Stimulated activated CD8-positive, alpha-beta memory T cell treated with anti-CD3 and anti-CD28 coated beads, Interleukin-2, amount 100 ng/mL, for 48 hours (primary cell): Measurements from ENCODE around the gene KLHL36.

Experiments
- DNase-seq, 2 donors: peaks; one replicate each; pipeline ENCODE4 v3.0.0-alpha.2; 2020; ENCODE audit warnings: low read depth in 2 of 2

The KLHL36 gene

DNA sequence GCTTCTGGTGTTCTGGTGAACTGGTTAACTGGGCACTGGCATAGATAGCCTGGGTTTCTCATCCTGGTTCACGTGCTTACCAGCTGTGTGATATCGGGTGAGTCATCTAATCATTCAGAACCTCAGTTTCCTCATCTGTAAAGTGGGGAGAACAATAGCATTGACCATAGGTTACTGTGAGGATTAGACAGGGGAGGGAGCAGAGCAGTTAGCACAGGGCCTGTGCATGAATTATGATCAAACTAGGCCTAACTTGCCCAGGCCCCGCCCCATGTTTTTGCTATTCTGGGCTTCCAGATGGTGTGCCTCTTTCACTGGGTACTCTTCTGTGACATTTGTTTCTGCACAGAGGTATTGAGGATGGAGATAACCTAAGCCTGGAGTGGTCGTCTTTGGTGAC lies 4.6 kb upstream of the KLHL36 start:
- no peak for DNase-seq

DNA sequence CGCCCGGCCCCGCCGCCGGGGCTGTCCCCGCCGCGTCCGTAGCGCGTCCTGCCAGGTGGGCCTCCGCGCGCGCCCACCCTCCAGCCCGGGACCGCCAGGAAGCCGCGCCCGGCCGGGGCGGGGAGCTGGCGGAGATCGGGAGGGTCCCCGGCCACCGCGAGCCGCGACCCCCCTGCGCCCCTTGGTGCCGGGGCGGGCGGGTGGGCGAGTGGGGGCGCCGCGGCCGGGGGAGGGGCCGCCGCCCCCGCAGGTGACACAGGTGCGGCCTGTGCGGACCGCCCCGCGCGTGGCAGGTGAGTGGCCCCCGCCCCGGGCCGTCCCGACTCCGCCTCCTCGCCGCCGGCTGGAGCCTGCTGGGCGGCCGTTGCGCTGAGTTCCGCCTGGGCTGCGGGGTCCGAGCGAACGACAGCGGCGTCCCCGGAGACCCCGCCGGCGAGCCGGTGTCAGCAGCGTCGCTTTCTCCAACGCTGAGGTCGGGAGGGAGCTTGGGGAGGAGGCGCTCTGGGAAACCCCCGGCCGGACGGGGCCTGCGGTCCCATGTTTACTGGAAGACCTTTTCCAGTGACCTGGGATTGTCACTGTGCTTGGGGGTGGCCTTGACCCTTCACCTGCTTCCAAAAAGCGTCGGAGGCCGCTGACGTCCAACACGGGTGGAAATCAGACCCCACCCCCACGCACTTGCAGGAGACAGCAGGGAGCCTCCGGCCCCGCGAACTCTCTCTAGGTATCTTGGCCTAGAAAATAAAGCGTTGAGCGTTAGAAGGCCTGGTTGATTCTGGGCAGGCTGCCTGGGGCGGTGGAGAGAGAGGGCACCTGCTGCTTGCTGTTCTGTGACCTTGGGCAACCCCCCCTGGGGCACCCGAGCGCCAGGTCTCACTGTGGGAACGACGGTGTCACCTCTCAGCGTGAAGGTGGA lies 542 bp downstream of the KLHL36 start:
- DNase-seq = peak; percentile 13 to 24

DNA sequence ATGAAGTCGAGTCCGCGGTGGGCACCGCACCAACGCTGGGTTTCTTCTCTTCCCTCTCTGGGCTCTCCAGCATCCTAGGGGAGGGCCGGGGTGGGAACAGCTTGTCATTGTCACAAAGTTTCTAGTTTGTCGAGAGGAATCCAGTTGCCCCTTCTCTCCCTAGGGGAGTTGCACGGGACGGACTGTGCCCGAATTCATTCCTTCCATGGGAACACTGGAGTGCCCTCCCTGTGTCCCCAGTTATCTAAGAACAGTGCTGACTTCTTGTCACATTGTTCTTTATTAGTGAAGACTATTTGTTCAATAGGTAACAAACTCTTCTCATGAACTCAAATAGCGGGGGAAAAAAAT lies 1.2 kb downstream of the KLHL36 start:
- no peak for DNase-seq

DNA sequence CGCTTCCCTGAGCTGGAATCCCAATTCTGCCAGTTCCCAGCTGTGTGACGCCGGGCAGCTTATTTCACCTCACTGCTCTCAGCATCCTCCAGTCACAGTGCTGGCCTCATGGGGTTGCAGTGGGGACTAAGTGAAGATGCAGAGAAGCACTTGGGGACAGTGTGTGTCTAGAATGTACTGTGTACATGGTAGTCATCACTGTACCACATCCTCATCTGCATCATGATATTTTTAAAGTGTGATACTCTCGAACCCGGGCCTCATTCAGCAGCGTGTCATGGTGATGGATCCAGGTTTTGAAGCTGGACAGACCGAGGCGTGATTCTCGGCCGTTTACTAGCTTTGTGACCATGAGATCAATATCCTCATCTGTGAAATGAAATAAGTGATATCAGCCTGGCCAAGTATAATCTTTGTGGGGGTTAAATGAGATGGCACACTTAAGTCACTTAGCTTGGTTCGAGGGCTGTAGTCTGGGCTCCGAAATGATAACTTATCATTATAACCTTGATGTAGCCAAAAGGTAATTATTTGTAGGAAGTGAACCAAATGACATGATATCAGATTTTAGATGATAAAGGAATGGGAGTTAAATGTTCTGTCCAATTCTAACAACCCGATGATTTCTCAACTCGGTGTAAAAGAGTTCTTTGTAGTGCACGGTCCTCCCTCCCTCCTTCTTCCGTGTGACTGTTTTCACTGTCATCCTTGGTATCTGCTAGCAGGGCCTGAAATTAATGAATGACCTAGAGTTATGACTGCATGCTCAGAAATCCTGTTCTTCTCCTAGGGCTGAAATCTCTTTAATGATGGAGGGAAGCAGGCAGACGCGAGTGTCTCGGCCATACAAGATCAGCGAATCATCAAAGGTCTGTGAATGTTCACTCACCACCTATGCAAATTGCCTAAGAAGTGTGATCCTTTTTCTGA lies 2.0 kb downstream of the KLHL36 start:
- DNase-seq = no peak

DNA sequence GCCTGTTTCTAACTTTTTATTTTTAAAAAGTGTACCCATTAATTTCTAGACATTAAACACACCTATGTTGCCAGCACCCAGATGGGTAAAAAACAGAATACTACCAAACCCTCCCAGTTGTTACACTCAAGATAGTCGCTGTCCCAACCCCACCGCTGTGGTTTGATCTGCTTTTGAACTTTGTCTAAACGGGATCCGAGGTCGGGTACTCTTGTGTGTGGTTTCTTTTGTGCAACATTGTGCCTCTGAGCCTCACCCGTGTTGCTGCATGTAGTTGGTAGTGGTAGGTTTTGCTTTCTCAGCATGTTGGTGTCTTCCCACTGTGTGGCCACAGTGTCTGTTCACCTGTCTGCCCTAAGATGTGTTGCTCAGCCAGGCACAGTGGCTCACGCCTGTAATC lies 4.3 kb downstream of the KLHL36 start:
- no peak for DNase-seq

DNA sequence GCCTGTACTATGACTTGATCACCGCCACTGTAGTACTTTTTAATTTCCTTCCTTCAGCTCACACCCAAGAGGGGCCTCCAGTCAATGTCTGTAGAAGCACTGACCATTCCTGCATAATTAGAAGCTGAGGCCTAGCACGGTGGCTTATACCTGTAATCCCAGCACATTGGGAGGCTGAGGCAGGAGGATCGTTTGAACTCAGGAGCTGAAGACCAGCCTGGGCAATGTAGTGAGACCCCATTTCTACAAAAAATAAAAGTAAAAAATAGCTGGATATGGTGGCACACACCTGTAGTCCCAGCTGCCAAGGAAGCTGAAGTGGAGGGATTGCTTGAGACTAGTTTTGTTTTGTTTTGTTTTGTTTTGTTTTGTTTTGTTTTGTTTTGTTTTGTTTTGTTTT lies 5.9 kb downstream of the KLHL36 start:
- no peak for DNase-seq

DNA sequence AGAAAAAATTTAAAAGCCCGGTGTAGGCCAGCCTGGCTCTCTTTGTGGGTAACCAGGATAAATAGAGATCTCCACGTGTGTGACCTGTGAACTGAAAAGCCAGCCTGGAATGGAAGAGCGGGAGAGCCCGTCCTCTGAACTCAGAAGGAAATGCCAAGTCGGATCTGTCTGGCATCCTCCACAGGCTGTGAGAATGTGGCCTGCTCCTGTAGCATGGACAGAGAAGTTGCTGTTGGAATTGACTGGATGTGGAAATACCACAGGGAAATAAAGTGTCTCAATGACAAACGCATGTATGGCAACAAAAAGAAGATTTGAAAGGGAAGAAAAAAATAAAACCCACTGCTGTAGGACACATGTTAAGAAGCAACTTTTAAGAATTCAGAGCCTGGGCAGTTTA lies 6.7 kb downstream of the KLHL36 start:
- DNase-seq = no peak

DNA sequence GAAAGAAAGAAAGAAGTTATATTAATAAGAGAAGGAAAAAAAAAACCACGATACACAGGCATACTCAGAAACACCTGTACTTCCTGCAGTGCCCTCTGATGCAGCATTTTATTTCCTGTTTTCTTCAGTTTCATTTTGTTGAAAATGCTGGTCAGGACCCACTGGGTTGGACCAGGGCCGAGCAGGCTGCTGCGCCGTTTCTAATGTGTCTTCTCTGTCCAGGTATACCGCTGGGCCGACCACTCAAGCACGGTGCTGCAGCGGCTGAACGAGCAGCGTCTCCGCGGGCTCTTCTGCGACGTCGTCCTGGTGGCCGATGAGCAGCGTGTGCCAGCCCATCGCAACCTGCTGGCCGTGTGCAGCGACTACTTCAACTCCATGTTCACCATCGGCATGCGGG lies 8.3 kb downstream of the KLHL36 start:
- no peak for DNase-seq

DNA sequence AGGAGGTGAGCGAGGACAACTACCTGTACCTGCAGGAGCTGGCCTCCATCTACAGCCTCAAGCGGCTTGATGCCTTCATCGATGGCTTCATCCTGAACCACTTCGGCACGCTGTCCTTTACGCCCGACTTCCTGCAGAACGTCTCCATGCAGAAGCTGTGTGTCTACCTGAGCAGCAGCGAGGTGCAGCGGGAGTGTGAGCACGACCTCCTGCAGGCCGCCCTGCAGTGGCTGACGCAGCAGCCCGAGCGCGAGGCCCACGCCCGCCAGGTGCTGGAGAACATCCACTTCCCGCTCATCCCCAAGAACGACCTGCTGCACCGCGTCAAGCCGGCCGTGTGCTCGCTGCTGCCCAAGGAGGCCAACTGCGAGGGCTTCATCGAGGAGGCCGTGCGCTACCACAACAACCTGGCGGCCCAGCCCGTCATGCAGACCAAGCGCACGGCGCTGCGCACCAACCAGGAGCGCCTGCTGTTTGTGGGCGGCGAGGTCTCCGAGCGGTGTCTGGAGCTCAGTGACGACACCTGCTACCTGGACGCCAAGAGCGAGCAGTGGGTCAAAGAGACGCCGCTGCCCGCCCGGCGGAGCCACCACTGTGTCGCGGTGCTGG lies 9.0 kb downstream of the KLHL36 start:
- DNase-seq = no peak

DNA sequence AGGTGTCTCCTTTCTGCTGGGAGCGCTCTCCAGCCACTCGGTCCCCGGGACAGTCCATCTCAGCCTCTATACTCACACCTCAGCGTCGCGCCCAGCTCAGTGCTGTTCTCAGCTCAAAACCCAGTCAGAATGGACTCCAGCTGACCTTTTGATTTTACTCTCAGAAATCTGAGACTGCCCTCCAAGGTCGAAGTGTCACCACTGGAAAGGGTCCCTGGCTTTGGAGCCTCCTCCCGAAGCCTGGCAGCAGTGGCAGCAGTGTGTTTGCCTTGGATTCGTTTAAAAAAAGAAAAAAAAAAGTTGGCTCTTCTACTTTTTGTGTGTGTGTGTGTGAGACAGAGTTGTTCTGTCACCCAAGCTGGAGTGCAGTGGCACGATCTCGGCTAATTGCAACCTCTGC lies 10.4 kb downstream of the KLHL36 start:
- no peak for DNase-seq

DNA sequence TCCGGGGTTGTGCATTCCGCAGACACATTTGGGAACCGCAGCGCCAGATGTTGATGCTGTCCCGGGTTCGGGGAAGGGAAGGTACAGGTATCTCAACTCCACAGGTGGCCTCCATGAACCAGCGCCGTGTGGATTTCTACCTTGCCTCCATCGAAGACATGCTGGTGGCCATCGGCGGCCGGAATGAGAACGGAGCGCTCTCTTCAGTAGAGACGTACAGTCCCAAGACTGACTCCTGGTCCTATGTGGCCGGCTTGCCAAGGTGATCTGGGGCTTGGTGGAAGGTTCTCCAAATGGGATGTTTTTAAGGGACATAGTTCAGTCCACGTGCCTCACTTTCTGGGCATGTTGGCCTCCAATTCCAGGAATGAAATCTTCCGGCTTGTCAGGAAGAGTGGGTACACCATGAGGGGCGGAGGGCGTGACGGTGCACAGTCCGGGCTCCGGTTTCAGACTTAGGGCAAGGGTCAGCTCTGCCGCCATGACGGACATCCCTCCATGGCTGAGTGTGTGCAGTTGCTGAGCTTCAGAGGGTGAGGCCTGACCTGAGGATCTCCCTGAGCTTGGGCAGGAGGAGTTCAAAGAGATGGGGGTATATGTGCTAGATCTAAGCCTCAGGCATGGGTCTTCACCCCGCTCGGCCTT lies 11.5 kb downstream of the KLHL36 start:
- no peak for DNase-seq

DNA sequence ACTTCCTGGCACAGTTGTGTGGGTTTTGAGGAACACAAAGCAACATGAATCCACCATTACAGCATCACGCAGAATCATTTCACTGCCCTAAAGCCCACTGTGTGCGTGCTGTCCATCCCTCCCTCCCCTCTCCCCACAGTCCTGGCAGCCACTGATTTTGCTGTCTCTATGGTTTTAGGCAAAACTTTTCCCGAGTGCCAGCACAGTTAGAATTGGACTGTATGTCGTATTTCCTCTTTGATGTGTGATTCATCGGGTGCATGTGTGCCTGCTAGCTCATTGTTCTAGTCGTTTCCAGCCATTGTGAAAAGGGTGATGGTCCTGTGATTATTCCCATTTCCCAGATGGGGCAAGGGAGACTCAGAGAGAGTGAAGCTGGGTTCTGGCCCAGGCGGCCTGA lies 12.7 kb downstream of the KLHL36 start:
- DNase-seq = no peak

DNA sequence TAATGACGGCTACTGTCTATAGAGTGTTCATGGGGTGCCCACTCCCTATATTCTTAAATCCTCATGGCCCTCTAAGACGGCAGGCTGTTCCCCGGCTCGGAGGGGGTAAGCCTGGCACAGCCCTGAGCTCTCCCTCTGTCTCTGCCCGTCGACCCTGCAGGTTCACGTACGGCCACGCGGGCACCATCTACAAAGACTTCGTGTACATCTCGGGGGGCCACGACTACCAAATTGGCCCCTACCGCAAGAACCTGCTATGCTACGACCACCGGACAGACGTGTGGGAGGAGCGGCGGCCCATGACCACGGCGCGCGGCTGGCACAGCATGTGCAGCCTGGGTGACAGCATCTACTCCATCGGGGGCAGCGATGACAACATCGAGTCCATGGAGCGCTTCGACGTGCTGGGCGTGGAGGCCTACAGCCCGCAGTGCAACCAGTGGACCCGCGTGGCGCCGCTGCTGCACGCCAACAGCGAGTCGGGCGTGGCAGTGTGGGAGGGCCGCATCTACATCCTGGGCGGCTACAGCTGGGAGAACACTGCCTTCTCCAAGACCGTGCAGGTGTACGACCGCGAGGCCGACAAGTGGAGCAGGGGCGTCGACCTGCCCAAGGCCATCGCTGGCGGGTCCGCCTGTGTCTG lies 13.2 kb downstream of the KLHL36 start:
- no peak for DNase-seq

DNA sequence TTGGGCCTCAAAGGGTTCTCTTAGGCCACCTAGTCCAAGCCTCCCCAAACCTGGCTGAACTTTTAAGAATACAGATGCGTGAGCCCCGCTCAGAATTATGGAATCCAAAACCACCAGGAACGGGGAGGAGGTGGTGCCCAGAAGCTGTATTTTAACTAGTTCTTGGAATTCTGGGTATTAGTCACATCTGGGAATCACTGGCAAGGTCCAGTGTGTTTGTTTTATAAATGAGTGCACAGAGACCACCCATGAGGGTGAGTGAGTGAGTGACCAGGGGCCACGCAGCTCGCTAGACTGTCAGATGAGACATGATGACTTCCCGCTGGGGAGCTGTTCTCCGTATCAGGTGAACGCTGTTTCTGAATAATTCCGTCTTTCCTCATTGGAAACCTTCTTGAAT lies 14.2 kb downstream of the KLHL36 start:
- no peak for DNase-seq

DNA sequence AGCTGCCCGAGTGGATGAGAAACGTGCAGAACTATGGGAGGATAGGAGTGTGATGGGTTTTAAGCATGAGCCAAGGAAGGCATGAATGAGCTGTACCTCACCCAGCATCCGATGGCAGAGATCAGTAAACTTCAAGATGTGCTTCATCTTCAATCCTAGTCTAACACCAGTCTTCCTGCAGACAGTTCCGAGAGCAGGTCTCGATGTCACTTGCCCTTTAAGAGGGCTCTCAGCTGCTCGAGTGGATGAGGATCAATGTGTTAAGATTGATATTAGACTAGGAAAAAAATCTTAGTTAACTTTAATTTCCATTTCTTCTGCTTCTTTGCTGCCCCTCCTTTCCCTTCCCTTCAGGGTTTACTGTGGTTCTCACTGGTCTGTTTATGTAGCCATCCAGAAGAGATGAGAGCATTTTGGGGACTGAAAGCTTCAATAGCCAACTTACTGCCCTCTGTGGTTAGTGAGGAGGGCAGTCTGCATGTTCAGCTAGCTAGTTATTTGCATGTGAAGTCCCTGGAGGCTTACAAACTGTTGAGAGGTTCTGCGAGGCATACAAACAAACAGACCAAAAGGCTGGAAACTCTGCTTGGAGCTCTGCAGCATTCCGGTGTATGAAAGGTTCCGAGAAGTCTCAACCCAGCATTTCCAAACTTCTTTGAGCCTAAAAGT lies 15.3 kb downstream of the KLHL36 start:
- no peak for DNase-seq

DNA sequence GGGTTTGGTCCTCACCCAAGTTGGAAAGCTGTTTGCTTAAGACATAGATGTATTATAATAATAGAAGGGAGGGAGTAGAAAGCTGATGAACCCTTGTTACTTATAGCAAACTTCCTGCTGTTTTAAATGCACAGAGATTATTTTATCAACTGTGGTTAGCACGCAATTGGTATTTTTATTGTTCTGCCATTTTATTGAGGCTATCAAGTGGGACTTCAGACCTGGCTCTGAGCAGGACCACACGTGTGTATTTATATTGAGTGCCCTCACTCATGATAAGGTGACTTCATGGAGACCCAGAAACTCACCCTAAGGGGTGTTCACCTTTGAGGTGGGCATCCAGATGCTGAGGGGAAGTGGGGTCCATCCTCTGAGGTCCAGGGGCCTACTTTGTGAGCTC lies 17.0 kb downstream of the KLHL36 start:
- no peak for DNase-seq

DNA sequence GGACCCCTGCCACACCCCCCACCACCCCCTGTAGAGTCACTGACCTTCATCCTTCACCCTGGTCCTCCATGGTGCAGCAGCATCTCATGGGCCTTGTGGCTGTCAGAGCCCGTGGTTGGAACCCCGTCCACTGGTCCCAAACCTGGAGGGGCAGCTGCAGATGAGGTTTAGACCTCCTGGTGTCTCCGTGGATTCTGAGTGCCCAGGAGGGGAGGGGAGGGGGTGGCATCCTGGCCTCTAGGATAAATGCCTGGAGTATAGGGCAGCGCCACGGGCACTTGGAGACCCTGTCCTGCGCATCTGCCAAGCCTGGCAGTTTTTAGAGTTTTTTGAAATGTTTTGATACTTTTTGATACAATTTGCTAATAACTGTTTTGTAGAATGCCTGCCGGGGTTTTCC lies 17.5 kb downstream of the KLHL36 start:
- no peak for DNase-seq

DNA sequence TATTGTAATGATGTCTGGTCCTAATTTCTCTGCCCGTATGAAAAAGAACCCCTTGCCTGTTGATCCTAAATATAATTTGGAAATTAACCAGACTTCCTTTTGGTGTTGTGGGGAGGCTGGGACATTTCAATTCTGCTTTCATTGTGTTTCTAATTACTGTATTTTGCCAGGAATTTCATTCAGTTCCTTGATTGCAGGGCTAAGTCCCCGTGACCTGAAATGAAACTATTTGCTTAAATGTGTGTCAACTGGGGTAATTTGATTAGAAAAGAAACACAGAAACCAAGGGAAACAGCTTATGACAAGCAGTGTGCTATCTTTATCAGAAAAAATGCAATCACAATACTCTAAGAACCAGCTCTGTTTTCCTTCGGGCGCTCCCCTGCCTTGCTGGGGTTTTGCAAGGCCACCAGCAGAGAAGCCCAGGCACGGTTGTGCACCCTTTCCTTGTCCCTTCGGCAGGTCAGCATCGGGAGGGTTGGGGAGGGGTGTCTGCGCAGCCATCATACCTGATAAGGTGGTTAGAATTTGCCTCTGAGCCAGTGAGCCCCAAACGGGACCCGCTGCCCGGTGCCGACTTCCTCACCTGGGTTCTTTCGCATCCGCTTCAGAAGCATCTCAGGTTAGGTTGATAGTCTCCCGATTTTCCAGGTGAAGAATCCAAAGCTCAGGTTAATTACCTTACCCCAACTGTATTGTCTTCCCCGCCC lies 19.4 kb downstream of the KLHL36 start:
- DNase-seq = no peak

DNA sequence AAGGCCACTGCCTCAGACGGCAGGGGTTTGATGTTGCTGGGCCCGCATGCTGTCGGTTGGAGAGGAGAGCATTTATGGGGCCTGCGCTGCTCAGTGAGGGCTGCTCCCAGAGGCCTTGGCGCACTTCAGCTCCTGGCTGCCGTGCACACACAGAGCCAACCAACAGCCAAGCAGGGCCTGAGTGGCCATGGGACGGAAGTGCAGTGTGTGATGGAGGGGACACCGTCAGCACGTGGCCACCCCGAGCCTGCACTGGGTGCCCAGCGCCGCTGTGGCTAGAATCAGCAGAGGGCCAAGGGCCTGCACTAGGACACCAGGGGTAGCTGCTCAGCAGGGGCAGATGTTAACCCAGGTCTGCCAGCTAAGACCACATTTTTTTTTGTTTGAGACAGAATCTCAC lies 21.8 kb downstream of the KLHL36 start:
- DNase-seq = no peak
